ENCODE data around the gene GABRQ. TPM values are rescaled to one million over a fixed set of nuclear protein-coding genes. Genes with fewer than 3 reads are reported as not detected.

The GABRQ gene
- total RNA-seq: not detected in 2 replicates

- DNase-seq (ENCODE audit: low read depth in 2 of 2): peak; percentile 45 to 50
Observed at GRCh38 chrX:152637649-152638442, at the start of gene GABRQ. TSS of gene GABRQ (plus strand) at chrX:152637895. CDS start at chrX:152638203, 308 bp downstream.

GRCh38 chrX:152588206-152588605 lies 49.5 kb upstream of the GABRQ start:
- no peak for DNase-seq (ENCODE audit: low read depth in 2 of 2)

GRCh38 chrX:152600853-152601633 lies 36.7 kb upstream of the GABRQ start:
- DNase-seq (ENCODE audit: low read depth in 2 of 2): no peak

GRCh38 chrX:152601848-152602616 lies 35.7 kb upstream of the GABRQ start:
- no peak for DNase-seq (ENCODE audit: low read depth in 2 of 2)

GRCh38 chrX:152614791-152615190 lies 22.9 kb upstream of the GABRQ start:
- DNase-seq (ENCODE audit: low read depth in 2 of 2): no peak

GRCh38 chrX:152619897-152620296 lies 17.8 kb upstream of the GABRQ start:
- DNase-seq (ENCODE audit: low read depth in 2 of 2): no peak

- DNase-seq (ENCODE audit: low read depth in 2 of 2): peak; percentile 38 to 62
Observed at GRCh38 chrX:152632445-152633097, 5.1 kb upstream of the GABRQ start.

- peak; percentile 64 to 79 for DNase-seq (ENCODE audit: low read depth in 2 of 2)
Observed at GRCh38 chrX:152635941-152636340, 1.8 kb upstream of the GABRQ start.

GRCh38 chrX:152638443-152638904 lies 779 bp downstream of the GABRQ start:
- no peak for DNase-seq (ENCODE audit: low read depth in 2 of 2)

- DNase-seq (ENCODE audit: low read depth in 2 of 2): no peak
Observed at GRCh38 chrX:152639426-152639825, 1.7 kb downstream of the GABRQ start.

- DNase-seq (ENCODE audit: low read depth in 2 of 2): peak in 1 of 2 donors; percentile 35
Observed at GRCh38 chrX:152640034-152640818, 2.5 kb downstream of the GABRQ start.

GRCh38 chrX:152641256-152641875 lies 3.7 kb downstream of the GABRQ start:
- no peak for DNase-seq (ENCODE audit: low read depth in 2 of 2)

- DNase-seq (ENCODE audit: low read depth in 2 of 2): peak; percentile 24 to 35
Observed at GRCh38 chrX:152641996-152642395, 4.3 kb downstream of the GABRQ start.

GRCh38 chrX:152642931-152643564 lies 5.4 kb downstream of the GABRQ start:
- DNase-seq (ENCODE audit: low read depth in 2 of 2): no peak

- DNase-seq (ENCODE audit: low read depth in 2 of 2): no peak
Observed at GRCh38 chrX:152646961-152647360, 9.3 kb downstream of the GABRQ start.

GRCh38 chrX:152647978-152648377 lies 10.3 kb downstream of the GABRQ start:
- no peak for DNase-seq (ENCODE audit: low read depth in 2 of 2)

GRCh38 chrX:152652060-152652459 lies 14.4 kb downstream of the GABRQ start:
- no peak for DNase-seq (ENCODE audit: low read depth in 2 of 2)

GRCh38 chrX:152652467-152652866 lies 14.8 kb downstream of the GABRQ start:
- DNase-seq (ENCODE audit: low read depth in 2 of 2): no peak

- DNase-seq (ENCODE audit: low read depth in 2 of 2): no peak
Observed at GRCh38 chrX:152656087-152656486, 18.4 kb downstream of the GABRQ start.

Measured in lung microvascular endothelial cell (primary cell).